ENCODE results near the gene TAAR2. TPM values are rescaled to one million over a fixed set of nuclear protein-coding genes. Genes with fewer than 3 reads are reported as not detected.
A peak's percentile ranks its signal among the peaks of the same experiment; 100 is the strongest.
"Not testable (repeated sequence)": the region's sequence is repeated elsewhere in the genome, so short reads cannot be mapped to it uniquely, and the experiment has no call there.

TAAR2 gene
- total RNA-seq, 1 donor from 2014 or later, result not detected

GRCh38 chr6:132614554-132614953, 9.5 kb downstream of the TAAR2 start:
- DNase-seq (ENCODE audit: low read depth), result no peak
- TF ChIP-seq CTCF (conservative IDR thresholded peaks at IDR 0.05; ENCODE audit: low read depth, low read length), result no peak
- H3K4me3 ChIP-seq (ENCODE audit: low read depth, low read length), result no peak overlapping the region

- no peak overlapping the region for H3K4me3 ChIP-seq (ENCODE audit: low read depth, low read length)
- no peak for DNase-seq (ENCODE audit: low read depth)
- no peak for TF ChIP-seq CTCF (conservative IDR thresholded peaks at IDR 0.05; ENCODE audit: low read depth, low read length)
Observed at GRCh38 chr6:132612449-132613108, 11.5 kb downstream of the TAAR2 start.

GRCh38 chr6:132611616-132612015, 12.5 kb downstream of the TAAR2 start:
- no peak overlapping the region for H3K4me3 ChIP-seq (ENCODE audit: low read depth, low read length)
- no peak for TF ChIP-seq CTCF (conservative IDR thresholded peaks at IDR 0.05; ENCODE audit: low read depth, low read length)
- DNase-seq (ENCODE audit: low read depth), result no peak

GRCh38 chr6:132607544-132608233, 16.4 kb downstream of the TAAR2 start:
- DNase-seq (ENCODE audit: low read depth), result peak; percentile 55
- no peak overlapping the region for H3K4me3 ChIP-seq (ENCODE audit: low read depth, low read length)
- TF ChIP-seq CTCF (conservative IDR thresholded peaks at IDR 0.05; ENCODE audit: low read depth, low read length), result no peak

GRCh38 chr6:132604635-132605152, 19.4 kb downstream of the TAAR2 start:
- DNase-seq (ENCODE audit: low read depth), result no peak
- H3K4me3 ChIP-seq (ENCODE audit: low read depth, low read length), result no peak overlapping the region
- no peak for TF ChIP-seq CTCF (conservative IDR thresholded peaks at IDR 0.05; ENCODE audit: low read depth, low read length)

- not testable (repeated sequence) for H3K4me3 ChIP-seq (ENCODE audit: low read depth, low read length); DNase-seq (ENCODE audit: low read depth)
Observed at GRCh38 chr6:132600900-132601299, 23.2 kb downstream of the TAAR2 start.

GRCh38 chr6:132598473-132598872, 25.6 kb downstream of the TAAR2 start:
- TF ChIP-seq CTCF (conservative IDR thresholded peaks at IDR 0.05; ENCODE audit: low read depth, low read length), result peak; percentile 60
- H3K4me3 ChIP-seq (ENCODE audit: low read depth, low read length), result no peak overlapping the region
- DNase-seq (ENCODE audit: low read depth), result no peak
